Stimulated activated naive CD8-positive, alpha-beta T cell treated with anti-CD3 and anti-CD28 coated beads, Interleukin-15, Interleukin-2, amounts not matched to agents 100 ng/mL and 50 ng/mL, for 24 hours (primary cell): Measurements from ENCODE around the gene LZTS2.

Experiments
- H3K27ac Mint-ChIP-seq: one replicate; pipeline ENCODE4 v1.8.0; 2021; ENCODE audit warnings: mild to moderate bottlenecking, mixed read lengths
- H3K27me3 Mint-ChIP-seq: one replicate; pipeline ENCODE4 v1.8.0; 2021; ENCODE audit warnings: mixed read lengths
- H3K36me3 Mint-ChIP-seq: one replicate; pipeline ENCODE4 v1.8.0; 2021; ENCODE audit warnings: low read depth, mixed read lengths
- H3K4me1 Mint-ChIP-seq: one replicate; pipeline ENCODE4 v1.8.0; 2021; ENCODE audit warnings: low read depth, mixed read lengths
- H3K4me3 Mint-ChIP-seq: one replicate; pipeline ENCODE4 v1.8.0; 2021; ENCODE audit warnings: mild to moderate bottlenecking, mixed read lengths
- H3K9me3 Mint-ChIP-seq: one replicate; pipeline ENCODE4 v1.8.0; 2021; ENCODE audit warnings: mixed read lengths

LZTS2 gene

DNA sequence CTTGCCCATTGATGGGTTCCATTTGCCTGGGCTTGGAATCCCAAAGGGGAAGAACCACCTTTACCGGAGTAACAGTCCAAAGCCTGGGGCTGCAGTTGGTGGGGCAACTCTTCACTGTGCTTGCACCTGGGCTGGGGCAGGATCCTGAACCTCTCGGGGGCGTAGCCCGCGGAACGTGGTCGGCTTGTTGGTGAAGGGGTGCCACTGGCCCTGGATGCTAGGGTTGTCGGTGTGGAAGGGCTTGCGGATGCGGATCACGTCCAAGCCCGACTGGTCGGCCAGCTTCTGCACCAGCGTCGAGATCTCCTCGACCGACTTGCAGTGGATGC, 13.0 kb upstream of the LZTS2 start:
- Mint-ChIP-seq H3K4me1 (peaks cover 47% of the 10 kb centered on the region), H3K4me3 (peak overlapping the region; percentile 98), H3K27me3 (no peaks in the 10 kb centered on the region), H3K9me3 (no peaks in the 10 kb centered on the region), H3K27ac (peak overlapping the region; percentile 99), H3K36me3 (peaks cover 50% of the 10 kb centered on the region)

DNA sequence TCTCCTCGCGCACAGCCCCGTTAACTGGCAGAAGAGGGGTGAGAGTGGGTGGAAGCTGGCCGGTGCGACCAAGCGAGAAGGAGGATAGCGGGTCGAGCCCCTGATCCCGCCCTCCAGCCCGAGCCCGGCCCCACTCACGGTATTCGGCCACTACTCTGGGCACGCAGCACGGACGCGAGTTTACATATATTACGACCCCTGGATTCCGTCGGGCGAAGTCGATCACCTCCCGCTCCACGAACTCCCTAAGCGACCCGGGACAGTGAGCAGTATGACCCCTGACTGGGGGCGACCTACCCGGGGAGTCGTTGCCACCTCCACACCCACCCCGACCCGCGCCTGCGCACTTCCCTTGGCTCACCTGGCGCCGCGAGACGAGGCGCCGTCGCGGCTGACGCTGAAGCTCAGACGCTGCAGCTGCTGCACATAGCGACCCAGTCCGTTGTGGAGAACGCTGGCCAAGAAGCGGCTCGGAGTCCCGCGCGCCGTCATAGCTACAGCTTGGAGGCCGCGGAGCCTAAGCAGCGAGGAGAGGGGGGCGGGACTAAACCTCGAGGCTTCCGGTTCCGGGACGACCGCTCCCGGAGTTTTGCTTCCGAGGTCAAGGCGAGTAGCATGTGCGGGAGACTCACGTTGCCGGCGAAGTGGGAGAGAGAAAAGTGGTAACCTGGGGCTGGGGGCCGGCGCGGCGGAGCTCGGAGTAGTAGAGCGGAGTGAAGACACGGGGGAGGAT, 12.5 kb upstream of the LZTS2 start, which contains the start of the genes MRPL43 and TWNK:
Gene MRPL43, minus strand, starts transcription at position 546 of the 733 bp plus-strand sequence. Its CDS starts 54 bp downstream, at position 492.
Gene TWNK, plus strand, starts transcription at position 592 of the 733 bp plus-strand sequence. CDS start 668 bp downstream, outside the sequence.
- H3K27me3 Mint-ChIP-seq, result no peaks in the 10 kb centered on the region
- H3K36me3 Mint-ChIP-seq, result peaks cover 47% of the 10 kb centered on the region
- peak within 1 kb of the TSS; percentile 98 for H3K4me3 Mint-ChIP-seq
- peaks cover 47% of the 10 kb centered on the region for H3K4me1 Mint-ChIP-seq
- H3K9me3 Mint-ChIP-seq, result no peaks in the 10 kb centered on the region
- H3K27ac Mint-ChIP-seq, result peak within 1 kb of the TSS; percentile 99

GRCh38 chr10:100987685-100988049, 11.9 kb upstream of the LZTS2 start:
- Mint-ChIP-seq H3K4me3 (peak overlapping the region; percentile 98), H3K9me3 (no peaks in the 10 kb centered on the region), H3K27ac (peak overlapping the region; percentile 99), H3K36me3 (peaks cover 46% of the 10 kb centered on the region), H3K27me3 (no peaks in the 10 kb centered on the region), H3K4me1 (peaks cover 47% of the 10 kb centered on the region)

- H3K9me3 Mint-ChIP-seq, result no peaks in the 10 kb centered on the region
- H3K36me3 Mint-ChIP-seq, result peaks cover 42% of the 10 kb centered on the region
- H3K4me1 Mint-ChIP-seq, result peaks cover 47% of the 10 kb centered on the region
- H3K4me3 Mint-ChIP-seq, result peak overlapping the region; percentile 98
- H3K27me3 Mint-ChIP-seq, result no peaks in the 10 kb centered on the region
- H3K27ac Mint-ChIP-seq, result peak overlapping the region; percentile 99
Measured at GRCh38 chr10:100988166-100988565, 11.4 kb upstream of the LZTS2 start.

GRCh38 chr10:100989088-100989487, 10.5 kb upstream of the LZTS2 start:
- Mint-ChIP-seq H3K27me3 (no peaks in the 10 kb centered on the region), H3K4me1 (peaks cover 47% of the 10 kb centered on the region), H3K4me3 (peak overlapping the region; percentile 98), H3K36me3 (peaks cover 47% of the 10 kb centered on the region), H3K9me3 (no peaks in the 10 kb centered on the region), H3K27ac (peak overlapping the region; percentile 55)

- Mint-ChIP-seq H3K27ac (no peak overlapping the region), H3K4me1 (peaks cover 38% of the 10 kb centered on the region), H3K27me3 (no peaks in the 10 kb centered on the region), H3K9me3 (no peaks in the 10 kb centered on the region), H3K36me3 (peaks cover 37% of the 10 kb centered on the region), H3K4me3 (no peak overlapping the region)
Measured at GRCh38 chr10:100993986-100994708, 5.5 kb upstream of the LZTS2 start.

- Mint-ChIP-seq H3K27ac (no peak overlapping the region), H3K4me3 (no peak overlapping the region)
Measured at GRCh38 chr10:100995181-100995580, 4.4 kb upstream of the LZTS2 start.

GRCh38 chr10:100996678-100997359, 2.8 kb upstream of the LZTS2 start:
- peak overlapping the region; percentile 84 for H3K4me3 Mint-ChIP-seq
- no peaks in the 10 kb centered on the region for H3K27me3 Mint-ChIP-seq
- H3K9me3 Mint-ChIP-seq, result no peaks in the 10 kb centered on the region
- peaks cover 19% of the 10 kb centered on the region for H3K36me3 Mint-ChIP-seq
- H3K4me1 Mint-ChIP-seq, result peaks cover 30% of the 10 kb centered on the region
- peak overlapping the region; percentile 83 for H3K27ac Mint-ChIP-seq

More at GRCh38 chr10:100995181-100995580, 4.4 kb upstream of the LZTS2 start:
- Mint-ChIP-seq H3K36me3 (peaks cover 29% of the 10 kb centered on the region), H3K4me1 (peaks cover 32% of the 10 kb centered on the region), H3K27me3 (no peaks in the 10 kb centered on the region), H3K9me3 (no peaks in the 10 kb centered on the region)

DNA sequence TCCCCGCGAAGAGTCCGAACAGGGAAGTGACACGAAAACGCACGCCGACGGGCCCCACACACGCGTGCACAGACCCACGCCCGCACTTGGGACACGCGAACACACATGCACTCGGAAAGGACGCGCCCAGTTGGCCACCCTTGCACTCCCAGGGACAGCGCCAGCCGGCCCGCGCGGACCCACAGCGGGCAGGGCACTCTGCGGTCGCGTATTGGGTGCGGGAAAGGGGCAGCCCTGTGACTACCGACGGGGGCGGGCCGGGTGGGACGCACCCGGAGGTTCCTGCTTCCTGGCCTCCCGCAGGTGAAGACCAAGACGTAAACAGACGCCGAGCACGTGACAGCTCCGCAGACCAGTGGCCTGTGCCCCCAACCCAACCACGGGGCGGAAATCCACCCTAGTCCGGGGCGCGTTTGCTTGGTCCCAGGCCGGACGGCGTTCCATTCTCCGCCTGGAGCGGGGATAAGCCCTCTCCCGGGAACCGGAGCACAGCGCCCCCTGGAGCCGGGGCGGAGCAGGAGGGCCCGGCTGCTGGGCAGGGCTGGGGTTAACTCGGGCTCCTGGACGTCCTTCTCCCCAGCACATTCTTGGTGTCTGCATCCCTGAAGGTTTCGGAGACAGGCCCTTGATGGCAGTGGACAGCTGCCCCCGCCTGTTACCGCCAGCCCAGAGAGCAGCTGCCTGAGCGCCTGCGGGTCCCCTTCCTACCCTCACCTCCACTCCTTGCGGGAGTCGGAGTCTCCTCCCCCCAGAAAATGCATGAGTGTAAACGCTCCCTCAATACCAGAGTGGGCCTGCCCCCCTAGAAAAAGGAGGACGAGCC, 2.0 kb upstream of the LZTS2 start:
- Mint-ChIP-seq H3K27me3 (no peaks in the 10 kb centered on the region), H3K36me3 (peaks cover 16% of the 10 kb centered on the region), H3K27ac (peak overlapping the region; percentile 94)

GRCh38 chr10:100998183-100998990, 1.2 kb upstream of the LZTS2 start:
- Mint-ChIP-seq H3K36me3 (peaks cover 15% of the 10 kb centered on the region), H3K4me1 (peaks cover 30% of the 10 kb centered on the region), H3K4me3 (peak overlapping the region; percentile 84), H3K27me3 (no peaks in the 10 kb centered on the region), H3K27ac (peak overlapping the region; percentile 94), H3K9me3 (no peaks in the 10 kb centered on the region)

More for the DNA sequence above, 2.0 kb upstream of the LZTS2 start:
- Mint-ChIP-seq H3K9me3 (no peaks in the 10 kb centered on the region), H3K4me3 (peak overlapping the region; percentile 84), H3K4me1 (peaks cover 30% of the 10 kb centered on the region)

- no peaks in the 10 kb centered on the region for H3K27me3 Mint-ChIP-seq
- no peaks in the 10 kb centered on the region for H3K9me3 Mint-ChIP-seq
- peaks cover 10% of the 10 kb centered on the region for H3K36me3 Mint-ChIP-seq
Measured at GRCh38 chr10:100998991-100999741, 442 bp upstream of the LZTS2 start.

GRCh38 chr10:101000127-101000914, 713 bp downstream of the LZTS2 start:
- H3K27ac Mint-ChIP-seq, result peak overlapping the region; percentile 45
- H3K27me3 Mint-ChIP-seq, result no peaks in the 10 kb centered on the region
- H3K9me3 Mint-ChIP-seq, result no peaks in the 10 kb centered on the region
- H3K4me3 Mint-ChIP-seq, result peak overlapping the region; percentile 65
- H3K36me3 Mint-ChIP-seq, result peaks cover 4% of the 10 kb centered on the region
- peaks cover 30% of the 10 kb centered on the region for H3K4me1 Mint-ChIP-seq

More at GRCh38 chr10:100998991-100999741, 442 bp upstream of the LZTS2 start:
- Mint-ChIP-seq H3K4me1 (peaks cover 30% of the 10 kb centered on the region), H3K27ac (peak overlapping the region; percentile 94), H3K4me3 (peak overlapping the region; percentile 84)
